SKM-1 treated with dmso at 0.1 percent for 144 hours (cell line): ENCODE data around the gene FCRLA.
"Not testable (repeated sequence)": the region's sequence is repeated elsewhere in the genome, so short reads cannot be mapped to it uniquely, and the experiment has no call there.

Experiments used
- DNase-seq: peaks from one replicate; lab custom pipeline; 2025; ENCODE audit not compliant: unreplicated experiment; lab: John Stamatoyannopoulos, UW

FCRLA gene

GRCh38 chr1:161706482-161707347 lies at the start of gene FCRLA:
TSS of gene FCRLA (plus strand) at chr1:161707229. CDS start at chr1:161707265, 36 bp downstream.
- DNase-seq: no peak

- not testable (repeated sequence) for DNase-seq
These were observed 48.5 kb upstream of the FCRLA start for GRCh38 chr1:161658524-161658923.

GRCh38 chr1:161661660-161662311 lies 45.2 kb upstream of the FCRLA start:
- DNase-seq: not testable (repeated sequence)

- not testable (repeated sequence) for DNase-seq
These were observed 44.2 kb upstream of the FCRLA start, which contains the start of gene FCGR2B for GRCh38 chr1:161662684-161663339. TSS of gene FCGR2B (plus strand) at chr1:161663143. CDS start at chr1:161663242, 99 bp downstream.

- not testable (repeated sequence) for DNase-seq
These were observed 43.5 kb upstream of the FCRLA start for GRCh38 chr1:161663569-161663968.

GRCh38 chr1:161664689-161665088 lies 42.3 kb upstream of the FCRLA start:
- not testable (repeated sequence) for DNase-seq

GRCh38 chr1:161671045-161672020 lies 35.7 kb upstream of the FCRLA start:
- not testable (repeated sequence) for DNase-seq

GRCh38 chr1:161673437-161673836 lies 33.6 kb upstream of the FCRLA start:
- DNase-seq: not testable (repeated sequence)

- DNase-seq: not testable (repeated sequence)
These were observed 32.6 kb upstream of the FCRLA start for GRCh38 chr1:161674447-161674846.

GRCh38 chr1:161674908-161675307 lies 32.1 kb upstream of the FCRLA start:
- not testable (repeated sequence) for DNase-seq

- no peak for DNase-seq
These were observed 30.6 kb upstream of the FCRLA start for GRCh38 chr1:161676441-161676840.

GRCh38 chr1:161676958-161677689 lies 29.9 kb upstream of the FCRLA start:
- no peak for DNase-seq

- no peak for DNase-seq
These were observed 28.5 kb upstream of the FCRLA start for GRCh38 chr1:161678500-161678899.

GRCh38 chr1:161681879-161682278 lies 25.1 kb upstream of the FCRLA start:
- no peak for DNase-seq

- DNase-seq: no peak
These were observed 18.1 kb upstream of the FCRLA start for GRCh38 chr1:161688946-161689345.

- no peak for DNase-seq
These were observed 15.2 kb upstream of the FCRLA start for GRCh38 chr1:161691846-161692245.

- DNase-seq: not testable (repeated sequence)
These were observed 13.9 kb upstream of the FCRLA start for GRCh38 chr1:161693020-161693712.

GRCh38 chr1:161698302-161698701 lies 8.7 kb upstream of the FCRLA start:
- not testable (repeated sequence) for DNase-seq

GRCh38 chr1:161702250-161702649 lies 4.8 kb upstream of the FCRLA start:
- DNase-seq: no peak
